ENCODE results near the gene CES2. TPM values are rescaled to one million over a fixed set of nuclear protein-coding genes. Genes with fewer than 3 reads are reported as not detected.
"Not testable (repeated sequence)": the region's sequence is repeated elsewhere in the genome, so short reads cannot be mapped to it uniquely, and the experiment has no call there.

Gene CES2, protein sequence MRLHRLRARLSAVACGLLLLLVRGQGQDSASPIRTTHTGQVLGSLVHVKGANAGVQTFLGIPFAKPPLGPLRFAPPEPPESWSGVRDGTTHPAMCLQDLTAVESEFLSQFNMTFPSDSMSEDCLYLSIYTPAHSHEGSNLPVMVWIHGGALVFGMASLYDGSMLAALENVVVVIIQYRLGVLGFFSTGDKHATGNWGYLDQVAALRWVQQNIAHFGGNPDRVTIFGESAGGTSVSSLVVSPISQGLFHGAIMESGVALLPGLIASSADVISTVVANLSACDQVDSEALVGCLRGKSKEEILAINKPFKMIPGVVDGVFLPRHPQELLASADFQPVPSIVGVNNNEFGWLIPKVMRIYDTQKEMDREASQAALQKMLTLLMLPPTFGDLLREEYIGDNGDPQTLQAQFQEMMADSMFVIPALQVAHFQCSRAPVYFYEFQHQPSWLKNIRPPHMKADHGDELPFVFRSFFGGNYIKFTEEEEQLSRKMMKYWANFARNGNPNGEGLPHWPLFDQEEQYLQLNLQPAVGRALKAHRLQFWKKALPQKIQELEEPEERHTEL
- 10 to 100 TPM in 11 of 12 donors, not detected in 1; 22.3 to 46.3 (median 29.1) TPM for polyA plus RNA-seq (ENCODE audit: insufficient read length in 12 of 12)
- long read RNA-seq, donor 1, transcript CES2-201 (12 exons, 3,927 nt): major isoform, 31 of 85 reads
- long read RNA-seq, donor 1, partial matches to known transcripts: 49 of 85 reads
- long read RNA-seq, donor 1, other reads (novel, unspliced or antisense): 0 of 85 reads
- long read RNA-seq, donor 2, partial matches to known transcripts: 9 of 11 reads
- long read RNA-seq, donor 2, other reads (novel, unspliced or antisense): 0 of 11 reads
- long read RNA-seq, donor 3, partial matches to known transcripts: 0 of 3 reads
- long read RNA-seq, donor 3, other reads (novel, unspliced or antisense): 0 of 3 reads
- long read RNA-seq, donor 4, partial matches to known transcripts: 0 of 1 reads
- long read RNA-seq, donor 4, other reads (novel, unspliced or antisense): 0 of 1 reads
- long read RNA-seq, donor 5, transcript CES2-211 (12 exons, 3,391 nt): minor isoform, 5 of 12 reads
- long read RNA-seq, donor 5, transcript CES2-201 (12 exons, 3,927 nt): major isoform, 6 of 12 reads
- long read RNA-seq, donor 5, partial matches to known transcripts: 0 of 12 reads
- long read RNA-seq, donor 5, other reads (novel, unspliced or antisense): 0 of 12 reads
- long read RNA-seq, donor 6, transcript CES2-201 (12 exons, 3,927 nt): major isoform, 6 of 7 reads
- long read RNA-seq, donor 6, partial matches to known transcripts: 0 of 7 reads
- long read RNA-seq, donor 6, other reads (novel, unspliced or antisense): 0 of 7 reads
- long read RNA-seq, donor 7, partial matches to known transcripts: 0 of 3 reads
- long read RNA-seq, donor 7, other reads (novel, unspliced or antisense): 0 of 3 reads
- long read RNA-seq, donor 8, transcript CES2-201 (12 exons, 3,927 nt): major isoform, 5 of 7 reads
- long read RNA-seq, donor 8, partial matches to known transcripts: 0 of 7 reads
- long read RNA-seq, donor 8, other reads (novel, unspliced or antisense): 0 of 7 reads
- long read RNA-seq, donor 9, partial matches to known transcripts: 0 of 3 reads
- long read RNA-seq, donor 9, other reads (novel, unspliced or antisense): 0 of 3 reads
- long read RNA-seq, donor 10, partial matches to known transcripts: 0 of 6 reads
- long read RNA-seq, donor 10, other reads (novel, unspliced or antisense): 0 of 6 reads
- long read RNA-seq, donor 11, transcript CES2-201 (12 exons, 3,927 nt): major isoform, 5 of 5 reads
- long read RNA-seq, donor 11, partial matches to known transcripts: 0 of 5 reads
- long read RNA-seq, donor 11, other reads (novel, unspliced or antisense): 0 of 5 reads

DNA sequence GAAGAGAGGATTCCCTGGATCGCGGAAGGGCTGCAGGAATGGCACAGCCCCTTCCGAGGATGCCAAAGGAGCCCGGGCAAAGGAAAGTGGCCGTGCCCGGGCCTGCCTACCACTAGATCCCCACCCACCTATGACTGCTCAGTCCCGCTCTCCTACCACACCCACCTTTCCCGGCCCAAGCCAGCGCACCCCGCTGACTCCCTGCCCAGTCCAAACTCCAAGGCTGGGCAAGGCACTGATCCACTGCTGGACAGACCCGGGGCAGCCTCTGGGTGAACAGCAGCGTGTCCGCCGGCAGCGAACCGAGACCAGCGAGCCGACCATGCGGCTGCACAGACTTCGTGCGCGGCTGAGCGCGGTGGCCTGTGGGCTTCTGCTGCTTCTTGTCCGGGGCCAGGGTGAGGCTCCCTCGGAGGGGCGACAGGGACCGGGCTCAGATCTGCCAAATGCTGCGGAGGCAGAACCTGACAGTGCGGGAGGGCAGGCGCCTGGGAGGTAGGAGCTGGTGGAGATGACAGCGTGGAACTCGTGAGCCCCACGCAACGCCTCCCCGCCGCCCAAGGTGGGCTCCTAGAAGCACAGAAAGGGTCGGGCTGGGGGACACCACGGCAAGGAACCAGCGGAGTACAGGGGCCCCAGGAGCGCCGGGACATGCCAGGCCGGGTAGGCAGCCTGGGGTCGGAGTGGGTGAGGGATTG, at the start of gene CES2:
TSS of gene CES2 (plus strand) at position 203 of the 698 bp plus-strand sequence. CDS start at position 323, 120 bp downstream.
- no peak for DNase-seq

- DNase-seq: no peak
These were observed 49.0 kb upstream of the CES2 start for GRCh38 chr16:66886321-66886720.

GRCh38 chr16:66886914-66887313, 48.4 kb upstream of the CES2 start:
- DNase-seq: no peak

GRCh38 chr16:66888647-66889615, 46.4 kb upstream of the CES2 start:
- DNase-seq: no peak

DNA sequence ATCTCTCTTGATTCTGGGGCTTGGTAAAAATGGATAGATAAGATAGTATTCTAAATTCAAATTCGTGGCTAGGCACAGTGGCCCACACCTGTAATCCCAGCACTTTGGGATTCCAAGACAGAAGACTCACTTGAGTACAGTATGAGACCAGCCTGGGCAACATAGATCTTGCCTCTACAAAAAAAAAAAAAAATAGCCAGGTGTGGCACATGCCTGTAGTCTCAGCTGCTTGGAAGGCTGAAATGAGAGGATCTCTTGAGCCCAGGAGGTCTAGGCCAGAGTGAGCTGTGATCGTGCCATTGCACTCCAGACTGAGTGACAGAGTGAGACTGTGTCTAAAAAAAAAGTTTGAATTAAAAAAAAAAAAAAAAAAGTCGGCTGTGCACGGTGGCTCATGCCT, 45.7 kb upstream of the CES2 start:
- DNase-seq: no peak

- DNase-seq: no peak
These were observed 44.5 kb upstream of the CES2 start for GRCh38 chr16:66890799-66891198.

DNA sequence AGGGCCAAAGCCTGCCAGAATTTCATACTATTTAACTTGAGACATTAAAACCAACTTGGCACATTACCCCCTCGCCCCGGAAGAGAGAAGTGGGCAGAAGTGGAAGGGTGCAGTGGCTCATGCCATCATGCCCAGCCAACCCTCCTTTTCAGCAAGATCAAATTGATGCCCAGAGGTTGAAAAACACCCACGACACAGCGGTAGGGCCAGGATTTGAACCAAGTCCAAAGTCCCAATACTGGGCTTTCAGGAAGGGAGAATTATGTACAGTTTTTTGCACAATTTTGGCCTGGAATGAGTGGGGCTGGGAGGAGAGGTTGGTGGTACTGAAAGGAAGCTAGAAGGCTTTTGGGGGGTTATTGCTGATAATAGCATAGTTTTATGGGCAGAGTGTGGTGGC, 44.0 kb upstream of the CES2 start:
- DNase-seq: no peak

DNA sequence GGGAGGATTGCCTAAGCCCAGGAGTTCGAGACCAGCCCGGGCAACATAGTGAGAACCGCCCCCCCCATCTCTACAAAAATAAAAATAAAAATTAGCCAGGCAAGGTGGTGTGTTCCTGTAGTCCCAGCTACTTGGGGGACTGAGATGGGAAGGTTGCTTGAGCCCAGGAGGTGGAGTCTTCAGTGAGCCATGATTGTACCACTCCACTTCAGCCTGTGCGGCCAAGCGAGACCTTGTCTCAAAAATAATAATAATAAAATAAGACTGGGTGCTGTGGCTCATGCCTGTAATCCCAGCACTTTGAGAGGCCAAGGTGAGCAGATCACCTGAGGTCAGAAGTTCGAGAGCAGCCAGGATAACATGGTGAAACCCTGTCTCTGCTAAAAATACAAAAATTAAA, 43.5 kb upstream of the CES2 start:
- no peak for DNase-seq

DNA sequence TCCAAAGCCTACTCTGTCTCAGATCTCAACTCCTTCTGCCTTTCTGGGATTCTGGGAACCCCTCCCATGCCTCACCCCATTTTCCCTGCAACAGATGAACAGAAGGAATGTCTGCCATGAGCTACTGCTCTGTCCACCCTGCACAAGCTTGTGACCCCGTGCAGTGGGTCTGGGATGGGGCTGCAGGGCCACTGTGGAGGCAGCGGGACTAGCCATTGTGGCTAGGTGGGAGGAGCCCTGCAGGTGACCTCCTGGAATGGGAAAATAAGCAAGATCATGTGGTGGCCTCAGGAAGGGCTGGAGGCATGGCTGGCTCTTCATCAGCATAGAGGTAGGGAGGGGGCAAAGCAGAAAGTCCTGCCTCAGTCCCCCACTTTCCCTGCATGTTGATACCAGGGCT, 41.3 kb upstream of the CES2 start:
- no peak for DNase-seq

GRCh38 chr16:66894948-66895688, 40.2 kb upstream of the CES2 start:
- DNase-seq: peak; percentile 76

DNA sequence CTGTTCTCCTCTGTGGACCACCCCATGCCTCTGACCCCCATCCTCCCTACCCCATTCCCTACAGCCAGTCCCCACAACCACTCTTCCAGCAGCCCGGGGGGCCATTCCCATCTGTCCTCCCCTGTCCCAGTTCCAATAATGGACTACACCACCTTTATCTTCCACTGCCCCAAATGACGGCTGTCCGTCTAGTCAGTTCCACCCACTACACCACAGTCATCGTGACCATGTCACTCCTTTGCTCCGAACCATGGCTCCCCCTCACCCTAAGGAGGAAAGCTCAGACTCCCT, 39.7 kb upstream of the CES2 start:
- no peak for DNase-seq

GRCh38 chr16:66895999-66896398, 39.3 kb upstream of the CES2 start:
- DNase-seq: no peak

GRCh38 chr16:66896682-66897081, 38.6 kb upstream of the CES2 start:
- DNase-seq: not testable (repeated sequence)

DNA sequence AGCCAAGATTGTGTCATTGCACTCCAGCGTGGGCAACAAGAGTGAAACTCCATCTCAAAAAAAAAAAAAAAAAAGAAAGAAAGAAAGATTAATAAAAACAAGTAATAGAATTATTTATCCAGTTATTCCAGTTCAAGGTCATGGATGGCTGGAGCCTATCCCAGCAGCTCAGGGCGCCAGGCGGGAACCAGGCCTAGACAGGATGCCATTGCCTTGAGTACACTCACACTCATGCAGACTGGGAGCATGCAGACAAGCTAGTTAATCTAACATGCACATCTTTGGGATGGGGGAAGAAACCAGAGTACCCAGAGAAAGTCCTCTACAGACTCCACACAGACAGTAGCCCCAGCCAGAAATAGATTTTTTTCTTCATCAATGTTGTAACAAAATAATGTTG, 37.1 kb upstream of the CES2 start:
- no peak for DNase-seq

GRCh38 chr16:66898933-66899309, 36.4 kb upstream of the CES2 start:
- DNase-seq: no peak

- no peak for DNase-seq
These were observed 35.9 kb upstream of the CES2 start for GRCh38 chr16:66899310-66899944.

DNA sequence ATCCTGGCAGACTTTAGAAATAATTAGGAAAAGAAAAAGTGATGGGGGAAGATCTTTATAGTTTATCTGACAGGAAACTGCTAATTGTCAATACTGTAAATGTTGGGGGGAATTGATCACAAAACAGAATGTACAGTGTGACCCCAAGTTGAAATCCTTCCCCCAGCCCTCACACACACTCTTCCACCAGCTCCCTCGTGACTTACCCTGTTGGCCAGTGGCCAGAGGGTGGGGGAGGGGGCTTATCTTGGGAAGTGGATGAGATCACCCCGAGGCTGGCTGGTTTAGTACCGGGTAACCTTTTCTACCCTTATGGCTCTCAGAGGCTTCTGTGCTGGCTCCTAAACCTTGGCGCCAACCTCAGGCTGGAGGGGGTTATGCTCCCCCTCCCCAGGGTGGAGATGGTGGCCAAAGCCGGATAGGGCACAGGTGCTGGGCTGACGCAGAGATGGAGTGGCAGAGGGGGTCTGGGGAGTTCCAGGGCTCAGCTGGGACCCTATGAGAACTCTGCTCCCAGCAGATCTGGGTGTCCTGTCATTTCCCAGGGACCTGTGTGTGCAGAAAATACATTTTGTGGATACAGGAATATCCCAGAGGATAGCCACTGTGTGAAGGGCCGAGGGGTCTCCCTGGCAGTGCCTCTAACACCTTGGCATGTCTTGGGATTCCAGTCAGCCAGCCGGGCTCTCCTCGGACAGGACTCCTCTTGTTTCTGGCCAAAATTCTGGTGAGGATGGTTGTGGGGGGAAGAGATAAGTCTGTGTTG, 35.2 kb upstream of the CES2 start:
- DNase-seq: no peak
